SK-N-SH (cell line): Measurements from ENCODE around the gene UNC93B1.

Experiments used
- CTCF ChIP-seq: fragments of 200-600 bp; sonication (generic); IDR thresholded peaks from 2 replicates; pipeline ENCODE4 v1.6.1; 2017; ENCODE audit warnings: antibody characterized with exemption, mild to moderate bottlenecking, moderate library complexity
- EZH2phosphoT487 ChIP-seq: fragments of 200-600 bp; sonication (generic); IDR thresholded peaks from 2 replicates; pipeline ENCODE4 v1.6.1; 2017; ENCODE audit warnings: low read depth, mixed run types, mild to moderate bottlenecking, antibody characterized with exemption, moderate library complexity, borderline replicate concordance
- FOXJ3 ChIP-seq: sonication (generic); formaldehyde crosslinking; IDR thresholded peaks from 2 replicates; pipeline ENCODE4 v1.5.1; 2020; ENCODE audit warnings: mild to moderate bottlenecking, missing genetic modification reagents
- FOXM1 ChIP-seq: IDR thresholded peaks from 2 replicates; pipeline ENCODE4 v1.4.0; 2012; ENCODE audit warnings: low read depth, mild to moderate bottlenecking
- JUND ChIP-seq: IDR thresholded peaks from 2 replicates; pipeline ENCODE4 v1.4.0; 2012
- MEF2A ChIP-seq: IDR thresholded peaks from 2 replicates; pipeline ENCODE4 v1.4.0; 2012; ENCODE audit warnings: low read depth, borderline replicate concordance
- POLR2AphosphoS5 ChIP-seq: IDR thresholded peaks from 2 replicates; pipeline ENCODE4 v1.6.1; 2012; ENCODE audit warnings: low read depth, low read length
- RCOR1 ChIP-seq: fragments of 150-350 bp; IDR thresholded peaks from 2 replicates; pipeline ENCODE4 v1.6.1; 2017; ENCODE audit warnings: antibody characterized with exemption, low read length
- REST ChIP-seq: IDR thresholded peaks from 2 replicates; pipeline ENCODE4 v1.6.1; 2012; ENCODE audit warnings: mild to moderate bottlenecking, low read depth, low read length, moderate library complexity
- RXRA ChIP-seq: IDR thresholded peaks from 2 replicates; pipeline ENCODE4 v1.4.0; 2012; ENCODE audit warnings: low read depth, mild to moderate bottlenecking, borderline replicate concordance
- SMC3 ChIP-seq: IDR thresholded peaks from 2 replicates; pipeline ENCODE4 v1.6.1; 2012; ENCODE audit warnings: low read depth, low read length, improper control_type of control experiment
- TAF1 ChIP-seq: IDR thresholded peaks from 2 replicates; pipeline ENCODE4 v1.6.1; 2012; ENCODE audit warnings: low read depth, mild to moderate bottlenecking, low read length, moderate library complexity, borderline replicate concordance
- TEAD4 ChIP-seq: IDR thresholded peaks from 2 replicates; pipeline ENCODE4 v1.4.0; 2012; ENCODE audit warnings: mild to moderate bottlenecking, borderline replicate concordance; ENCODE audit not compliant: insufficient read depth
- TF ChIP-seq, protein P1 (sequence below): IDR thresholded peaks from 2 replicates; pipeline ENCODE4 v1.4.0; 2012; ENCODE audit warnings: low read depth

- TF ChIP-seq CTCF (no peak), TEAD4 (no peak), TAF1 (no peak), FOXM1 (no peak), POLR2AphosphoS5 (no peak), JUND (no peak), RXRA (no peak), REST (no peak), RCOR1 (no peak), MEF2A (no peak), EZH2phosphoT487 (no peak), SMC3 (no peak), FOXJ3 (CRISPR knock-in tag) (no peak)
- TF ChIP-seq, protein P1, sequence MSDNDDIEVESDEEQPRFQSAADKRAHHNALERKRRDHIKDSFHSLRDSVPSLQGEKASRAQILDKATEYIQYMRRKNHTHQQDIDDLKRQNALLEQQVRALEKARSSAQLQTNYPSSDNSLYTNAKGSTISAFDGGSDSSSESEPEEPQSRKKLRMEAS, result no peak
Measured at GRCh38 chr11:68016904-68017817, 13.3 kb upstream of the UNC93B1 start.
